GM23338 (cell line): ENCODE measurements around the gene ABL1. TPM values are rescaled to one million over a fixed set of nuclear protein-coding genes. Genes with fewer than 3 reads are reported as not detected.
A peak's percentile ranks its signal among the peaks of the same experiment; 100 is the strongest.

ENCODE experiments used
- ATAC-seq: fragments of 200-7000 bp; cut with Tn5 transposase; 3 replicates; pipeline ENCODE4 v1.9.1; 2020
- DNase-seq: peaks from one replicate; pipeline ENCODE4 v3.0.0-alpha.2; 2015; ENCODE audit warnings: low spot score
- H2AFZ ChIP-seq: fragments of 200-600 bp; sonication (generic); 2 replicates; pipeline ENCODE4 v1.8.0; 2016; ENCODE audit warnings: antibody characterized with exemption, mild to moderate bottlenecking, moderate library complexity
- H3F3A ChIP-seq: fragments of 200-600 bp; sonication (generic); replicated peaks from 2 replicates; pipeline ENCODE4 v1.8.0; 2017; ENCODE audit warnings: antibody characterized with exemption, mixed run types, low read depth
- H3K27ac ChIP-seq: fragments of 200-600 bp; sonication (generic); 2 replicates; pipeline ENCODE4 v1.6.1; 2016; ENCODE audit warnings: low read depth
- H3K27me3 ChIP-seq: fragments of 200-600 bp; sonication (generic); 2 replicates; pipeline ENCODE4 v1.8.0; 2016; ENCODE audit warnings: mild to moderate bottlenecking, mixed run types, moderate library complexity; ENCODE audit not compliant: insufficient read depth
- H3K36me3 ChIP-seq: fragments of 200-600 bp; sonication (generic); 2 replicates; pipeline ENCODE4 v1.8.0; 2016; ENCODE audit warnings: mild to moderate bottlenecking; ENCODE audit not compliant: insufficient read depth
- H3K4me1 ChIP-seq: fragments of 200-600 bp; sonication (generic); 2 replicates; pipeline ENCODE4 v1.8.0; 2016; ENCODE audit warnings: mild to moderate bottlenecking, moderate library complexity; ENCODE audit not compliant: insufficient read depth
- H3K4me2 ChIP-seq: fragments of 200-600 bp; sonication (generic); 2 replicates; pipeline ENCODE4 v1.7.1; 2017; ENCODE audit warnings: mixed run types
- H3K4me3 ChIP-seq: fragments of 200-600 bp; sonication (generic); 2 replicates; pipeline ENCODE4 v1.6.1; 2016; ENCODE audit warnings: mixed run types
- H3K79me2 ChIP-seq: fragments of 200-600 bp; sonication (generic); replicated peaks from 2 replicates; pipeline ENCODE4 v1.8.0; 2017; ENCODE audit warnings: mild to moderate bottlenecking; ENCODE audit not compliant: insufficient read depth
- H3K9me2 ChIP-seq: fragments of 200-600 bp; sonication (generic); 2 replicates; pipeline ENCODE4 v1.8.0; 2017; ENCODE audit not compliant: insufficient read depth
- H4K20me1 ChIP-seq: fragments of 200-600 bp; sonication (generic); replicated peaks from 2 replicates; pipeline ENCODE4 v1.8.0; 2017; ENCODE audit warnings: mild to moderate bottlenecking; ENCODE audit not compliant: insufficient read depth
- H3K27ac Mint-ChIP-seq: 2 replicates; pipeline ENCODE4 v1.8.0; 2020; ENCODE audit warnings: inconsistent platforms, mild to moderate bottlenecking, moderate library complexity, mixed read lengths
- H3K27me3 Mint-ChIP-seq: 3 replicates; pipeline ENCODE4 v1.8.0; 2022; ENCODE audit warnings: low read depth, mild to moderate bottlenecking, moderate library complexity, mixed read lengths, inconsistent platforms; ENCODE audit not compliant: insufficient read depth, poor library complexity
- H3K36me3 Mint-ChIP-seq: 3 replicates; pipeline ENCODE4 v1.8.0; 2021; ENCODE audit warnings: low read depth, mild to moderate bottlenecking, inconsistent platforms, moderate library complexity, mixed read lengths
- H3K4me1 Mint-ChIP-seq: 3 replicates; pipeline ENCODE4 v1.8.0; 2020; ENCODE audit warnings: mild to moderate bottlenecking, inconsistent platforms, mixed read lengths
- H3K4me3 Mint-ChIP-seq: 3 replicates; pipeline ENCODE4 v1.8.0; 2021; ENCODE audit warnings: moderate library complexity, mild to moderate bottlenecking, inconsistent platforms, mixed read lengths
- H3K9me3 Mint-ChIP-seq: 3 replicates; pipeline ENCODE4 v1.8.0; 2020; ENCODE audit warnings: moderate library complexity, mild to moderate bottlenecking, inconsistent platforms, mixed read lengths
- EZH2phosphoT487 ChIP-seq: fragments of 200-600 bp; sonication (generic); IDR thresholded peaks from one replicate; pipeline ENCODE4 v1.8.1; 2018; ENCODE audit warnings: antibody characterized with exemption; ENCODE audit not compliant: unreplicated experiment
- JUNB ChIP-seq: IDR thresholded peaks from one replicate; pipeline ENCODE4 v1.6.1; 2016; ENCODE audit warnings: antibody characterized with exemption; ENCODE audit not compliant: unreplicated experiment
- NANOG ChIP-seq: IDR thresholded peaks from 2 replicates; pipeline ENCODE4 v1.6.1; 2016; ENCODE audit warnings: antibody characterized with exemption, borderline replicate concordance
- ZNF114 ChIP-seq: fragments of 250-450 bp; sonication (Bioruptor Pico); IDR thresholded peaks from 2 replicates; pipeline ENCODE4 v1.5.0; 2020; ENCODE audit warnings: mild to moderate bottlenecking, moderate library complexity
- ZNF331 ChIP-seq: fragments of 250-450 bp; sonication (Bioruptor Pico); IDR thresholded peaks from 2 replicates; pipeline ENCODE4 v1.5.0; 2020; ENCODE audit warnings: low read depth, mild to moderate bottlenecking, moderate library complexity
- polyA plus RNA-seq: library from polyadenylated mRNA; unstranded; fragments of >200 nt; fragmentation: Nextera tagmentation; extraction: Ambion mirVana; gene quantifications from 2 replicates; pipeline ENCODE4 v1.2.1, GENCODE V29; 2016
- total RNA-seq: library from RNA; depleted of rRNA; stranded (reverse); fragments of >200 nt; shearing (Covaris generic); gene quantifications from 2 replicates; pipeline ENCODE4 v1.2.3, GENCODE V29; 2014
- TF ChIP-seq, protein P1 (sequence below), 2 experiments: fragments of 200-600 bp in 1 of 2; sonication (generic) in 1 of 2; conservative IDR thresholded peaks; 2 replicates each; pipeline versions ENCODE4 v1.5.1 to v1.6.1; 2016 to 2017; ENCODE audit warnings: antibody characterized with exemption in 2 of 2, low read depth in 2 of 2, mild to moderate bottlenecking in 2 of 2, moderate library complexity in 1 of 2

The ABL1 gene
- total and polyA plus RNA-seq, 2 experiments from 2014 or later, result 20.7 to 85.1 TPM

DNA sequence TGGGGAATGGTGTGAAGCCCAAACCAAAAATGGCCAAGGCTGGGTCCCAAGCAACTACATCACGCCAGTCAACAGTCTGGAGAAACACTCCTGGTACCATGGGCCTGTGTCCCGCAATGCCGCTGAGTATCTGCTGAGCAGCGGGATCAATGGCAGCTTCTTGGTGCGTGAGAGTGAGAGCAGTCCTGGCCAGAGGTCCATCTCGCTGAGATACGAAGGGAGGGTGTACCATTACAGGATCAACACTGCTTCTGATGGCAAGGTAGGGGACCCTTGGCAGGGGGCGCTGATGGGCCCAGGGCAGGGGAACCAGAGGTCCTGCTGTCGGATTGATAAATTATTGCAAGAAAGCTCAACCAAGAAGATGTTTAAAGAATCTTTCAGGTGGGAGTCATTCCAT lies 19.8 kb downstream of the ABL1 start:
- H3K9me3 Mint-ChIP-seq, result no peaks in the 10 kb centered on the region
- TF ChIP-seq, protein P1, sequence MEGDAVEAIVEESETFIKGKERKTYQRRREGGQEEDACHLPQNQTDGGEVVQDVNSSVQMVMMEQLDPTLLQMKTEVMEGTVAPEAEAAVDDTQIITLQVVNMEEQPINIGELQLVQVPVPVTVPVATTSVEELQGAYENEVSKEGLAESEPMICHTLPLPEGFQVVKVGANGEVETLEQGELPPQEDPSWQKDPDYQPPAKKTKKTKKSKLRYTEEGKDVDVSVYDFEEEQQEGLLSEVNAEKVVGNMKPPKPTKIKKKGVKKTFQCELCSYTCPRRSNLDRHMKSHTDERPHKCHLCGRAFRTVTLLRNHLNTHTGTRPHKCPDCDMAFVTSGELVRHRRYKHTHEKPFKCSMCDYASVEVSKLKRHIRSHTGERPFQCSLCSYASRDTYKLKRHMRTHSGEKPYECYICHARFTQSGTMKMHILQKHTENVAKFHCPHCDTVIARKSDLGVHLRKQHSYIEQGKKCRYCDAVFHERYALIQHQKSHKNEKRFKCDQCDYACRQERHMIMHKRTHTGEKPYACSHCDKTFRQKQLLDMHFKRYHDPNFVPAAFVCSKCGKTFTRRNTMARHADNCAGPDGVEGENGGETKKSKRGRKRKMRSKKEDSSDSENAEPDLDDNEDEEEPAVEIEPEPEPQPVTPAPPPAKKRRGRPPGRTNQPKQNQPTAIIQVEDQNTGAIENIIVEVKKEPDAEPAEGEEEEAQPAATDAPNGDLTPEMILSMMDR (conservative IDR thresholded peaks at IDR 0.05; ENCODE audit: low read depth in 2 of 2), result peak; percentile 43 to 55
- no peak for TF ChIP-seq ZNF114 (CRISPR knock-in tag)
- Histone ChIP-seq H3F3A (no peaks in the 10 kb centered on the region; the same call in 1 of the 2 replicates), H2AFZ (no peak overlapping the region), H3K4me3 (no peak overlapping the region), H3K79me2 (peaks cover 75% of the 10 kb centered on the region), H3K4me1 (peaks cover 7% of the 10 kb centered on the region; the same call in 1 of the 2 replicates), H3K36me3 (peaks cover 21% of the 10 kb centered on the region), H4K20me1 (peaks cover 37% of the 10 kb centered on the region), H3K9me2 (no peaks in the 10 kb centered on the region), H3K27me3 (no peaks in the 10 kb centered on the region), H3K4me2 (no peak overlapping the region), H3K27ac (no peak overlapping the region)
- DNase-seq (no peak), ATAC-seq (peak; percentile 41; the same call in 2 of the 3 replicates)
- peaks cover 1% of the 10 kb centered on the region for H3K27me3 Mint-ChIP-seq
- H3K4me1 Mint-ChIP-seq, result peaks cover 14% of the 10 kb centered on the region; the same call in 2 of the 3 replicates
- 0 out of 2 replicates have a peak overlapping the region, but pooled peaks have one; percentile 56 for H3K27ac Mint-ChIP-seq
- no peak overlapping the region for H3K4me3 Mint-ChIP-seq
- peaks cover 38% of the 10 kb centered on the region for H3K36me3 Mint-ChIP-seq

DNA sequence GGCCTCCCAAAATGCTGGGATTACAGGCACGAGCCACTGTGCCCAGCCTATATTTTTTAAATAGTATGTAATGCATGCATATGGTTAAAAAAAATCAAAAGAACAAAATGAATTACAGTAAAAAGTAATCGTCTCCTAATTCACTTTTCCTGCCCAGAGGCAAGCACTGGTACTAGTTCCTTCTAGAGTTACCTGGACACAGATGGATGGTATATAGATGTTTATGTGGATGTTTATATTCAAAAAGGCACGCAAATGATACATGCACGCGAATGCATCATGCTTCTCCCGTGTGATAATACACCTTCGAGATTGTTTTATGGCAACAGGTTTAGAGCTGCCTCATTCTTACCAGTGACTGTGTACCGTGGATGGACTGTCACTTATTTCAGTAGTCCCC lies 21.4 kb downstream of the ABL1 start:
- no peaks in the 10 kb centered on the region for H3K27me3 ChIP-seq
- Mint-ChIP-seq H3K27me3 (peaks cover 1% of the 10 kb centered on the region), H3K27ac (no peak overlapping the region), H3K4me3 (no peak overlapping the region), H3K4me1 (peaks cover 18% of the 10 kb centered on the region), H3K36me3 (peaks cover 34% of the 10 kb centered on the region), H3K9me3 (no peaks in the 10 kb centered on the region)
- H3K9me2 ChIP-seq, result no peaks in the 10 kb centered on the region
- H3K79me2 ChIP-seq, result peaks cover 72% of the 10 kb centered on the region
- H4K20me1 ChIP-seq, result peaks cover 33% of the 10 kb centered on the region
- H2AFZ ChIP-seq, result no peak overlapping the region
- ATAC-seq (no peak), DNase-seq (no peak)
- H3F3A ChIP-seq, result peaks cover 4% of the 10 kb centered on the region
- H3K4me2 ChIP-seq, result no peak overlapping the region
- H3K36me3 ChIP-seq, result peaks cover 21% of the 10 kb centered on the region
- no peak overlapping the region for H3K4me3 ChIP-seq
- no peak overlapping the region for H3K27ac ChIP-seq
- H3K4me1 ChIP-seq, result no peaks in the 10 kb centered on the region
- no peak for TF ChIP-seq ZNF331

DNA sequence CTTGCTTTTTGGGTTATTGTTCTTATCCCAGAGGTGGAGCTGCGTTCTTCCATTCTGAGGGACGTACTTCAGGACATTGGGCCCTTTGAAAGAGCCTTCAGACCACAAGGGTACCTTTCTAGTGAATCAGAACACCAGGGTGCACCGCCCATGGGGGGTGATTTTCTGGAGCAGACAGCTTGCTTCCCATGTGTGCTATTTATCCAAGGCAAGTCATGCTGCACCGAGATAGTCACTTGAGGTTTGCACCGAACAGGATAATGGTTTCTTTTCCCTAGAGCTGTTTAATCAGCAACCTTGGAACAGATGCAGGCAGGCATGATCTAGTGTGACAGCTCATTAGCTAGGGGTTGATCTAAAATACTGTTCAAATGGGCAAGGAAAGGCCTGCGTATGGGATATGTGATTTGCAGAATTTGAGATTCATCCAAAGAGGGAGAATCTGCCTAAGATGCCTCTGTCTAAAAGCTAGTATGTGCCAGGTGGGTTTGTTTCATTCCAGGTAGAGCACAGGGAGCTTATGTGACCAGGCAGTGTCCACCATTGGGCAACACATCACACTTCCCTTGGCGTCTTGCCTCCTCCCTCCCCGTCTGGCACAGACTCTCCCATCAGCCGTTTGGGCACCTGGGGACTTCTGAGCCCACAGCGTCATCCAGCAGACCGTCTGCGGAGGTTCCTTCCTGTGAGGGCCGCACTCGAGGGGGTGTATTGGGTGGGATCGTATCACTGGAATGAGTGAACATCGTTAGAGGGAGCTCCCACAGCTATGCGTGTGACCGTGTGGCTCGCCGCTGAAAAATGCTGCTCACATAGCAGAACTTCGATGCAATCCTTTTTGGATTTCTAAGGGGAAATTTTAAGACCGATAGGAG lies 23.0 kb downstream of the ABL1 start:
- peaks cover 39% of the 10 kb centered on the region for H3K36me3 Mint-ChIP-seq
- DNase-seq (no peak), ATAC-seq (no peak)
- H3K9me2 ChIP-seq, result no peaks in the 10 kb centered on the region
- H3K4me2 ChIP-seq, result no peak overlapping the region
- peaks cover 18% of the 10 kb centered on the region for H3K4me1 Mint-ChIP-seq
- H3K27ac Mint-ChIP-seq, result peak overlapping the region; percentile 79
- H3K4me3 Mint-ChIP-seq, result no peak overlapping the region
- H3K27ac ChIP-seq, result peak overlapping the region; percentile 73
- H3K4me1 ChIP-seq, result no peaks in the 10 kb centered on the region
- H3F3A ChIP-seq, result peaks cover 14% of the 10 kb centered on the region
- no peak for TF ChIP-seq JUNB
- TF ChIP-seq NANOG, result no peak
- TF ChIP-seq, protein P1 (conservative IDR thresholded peaks at IDR 0.05; ENCODE audit: low read depth in 2 of 2), result no peak
- no peak for TF ChIP-seq EZH2phosphoT487
- H2AFZ ChIP-seq, result no peak overlapping the region
- H3K9me3 Mint-ChIP-seq, result no peaks in the 10 kb centered on the region
- peaks cover 1% of the 10 kb centered on the region for H3K27me3 Mint-ChIP-seq
- H3K36me3 ChIP-seq, result peaks cover 21% of the 10 kb centered on the region
- peaks cover 65% of the 10 kb centered on the region for H3K79me2 ChIP-seq
- peaks cover 28% of the 10 kb centered on the region for H4K20me1 ChIP-seq
- H3K27me3 ChIP-seq, result no peaks in the 10 kb centered on the region
- H3K4me3 ChIP-seq, result no peak overlapping the region
